ENCODE measurements around the gene MYO1B.

Gene MYO1B

GRCh38 chr2:191228333-191228732 is 16.9 kb upstream of the MYO1B start:
- FAIRE-seq (no peak), DNase-seq (ENCODE audit: insufficient read length) (no peak)

GRCh38 chr2:191228861-191229260 is 16.3 kb upstream of the MYO1B start:
- FAIRE-seq (no peak), DNase-seq (ENCODE audit: insufficient read length) (no peak)
- TF ChIP-seq TAF1 (IDR thresholded peaks at IDR 0.05; ENCODE audit: borderline replicate concordance, low read depth, low read length), result no peak
- TF ChIP-seq POLR2A (IDR thresholded peaks at IDR 0.05; ENCODE audit: low read depth, low read length), result no peak
- no peak for TF ChIP-seq POLR2AphosphoS5 (IDR thresholded peaks at IDR 0.05; ENCODE audit: low read depth, low read length)

More at GRCh38 chr2:191228333-191228732, 16.9 kb upstream of the MYO1B start:
- TF ChIP-seq POLR2A (IDR thresholded peaks at IDR 0.05; ENCODE audit: low read depth, low read length) (no peak), TAF1 (IDR thresholded peaks at IDR 0.05; ENCODE audit: borderline replicate concordance, low read depth, low read length) (no peak), POLR2AphosphoS5 (IDR thresholded peaks at IDR 0.05; ENCODE audit: low read depth, low read length) (no peak)

GRCh38 chr2:191230174-191230573 is 15.0 kb upstream of the MYO1B start:
- FAIRE-seq, result no peak
- no peak for TF ChIP-seq POLR2AphosphoS5 (IDR thresholded peaks at IDR 0.05; ENCODE audit: low read depth, low read length)
- no peak for DNase-seq (ENCODE audit: insufficient read length)

GRCh38 chr2:191231995-191232394 is 13.2 kb upstream of the MYO1B start:
- DNase-seq (ENCODE audit: insufficient read length), result no peak
- TF ChIP-seq TAF1 (IDR thresholded peaks at IDR 0.05; ENCODE audit: borderline replicate concordance, low read depth, low read length) (no peak), POLR2AphosphoS5 (IDR thresholded peaks at IDR 0.05; ENCODE audit: low read depth, low read length) (no peak), POLR2A (IDR thresholded peaks at IDR 0.05; ENCODE audit: low read depth, low read length) (no peak)
- FAIRE-seq, result no peak

- DNase-seq (ENCODE audit: insufficient read length) (no peak), FAIRE-seq (no peak)
- TF ChIP-seq POLR2AphosphoS5 (IDR thresholded peaks at IDR 0.05; ENCODE audit: low read depth, low read length) (no peak), POLR2A (IDR thresholded peaks at IDR 0.05; ENCODE audit: low read depth, low read length) (no peak), TAF1 (IDR thresholded peaks at IDR 0.05; ENCODE audit: borderline replicate concordance, low read depth, low read length) (no peak)
Observed at GRCh38 chr2:191233533-191233932, 11.7 kb upstream of the MYO1B start.

GRCh38 chr2:191234376-191234775 is 10.8 kb upstream of the MYO1B start:
- no peak for TF ChIP-seq TAF1 (IDR thresholded peaks at IDR 0.05; ENCODE audit: borderline replicate concordance, low read depth, low read length)
- no peak for TF ChIP-seq POLR2AphosphoS5 (IDR thresholded peaks at IDR 0.05; ENCODE audit: low read depth, low read length)
- no peak for TF ChIP-seq POLR2A (IDR thresholded peaks at IDR 0.05; ENCODE audit: low read depth, low read length)
- DNase-seq (ENCODE audit: insufficient read length) (no peak), FAIRE-seq (no peak)

- no peak for FAIRE-seq
- DNase-seq (ENCODE audit: insufficient read length), result no peak
- TF ChIP-seq POLR2AphosphoS5 (IDR thresholded peaks at IDR 0.05; ENCODE audit: low read depth, low read length) (no peak), POLR2A (IDR thresholded peaks at IDR 0.05; ENCODE audit: low read depth, low read length) (no peak), TAF1 (IDR thresholded peaks at IDR 0.05; ENCODE audit: borderline replicate concordance, low read depth, low read length) (no peak)
Observed at GRCh38 chr2:191240871-191241270, 4.3 kb upstream of the MYO1B start.

- TF ChIP-seq POLR2AphosphoS5 (IDR thresholded peaks at IDR 0.05; ENCODE audit: low read depth, low read length) (no peak), TAF1 (IDR thresholded peaks at IDR 0.05; ENCODE audit: borderline replicate concordance, low read depth, low read length) (no peak)
- DNase-seq (ENCODE audit: insufficient read length) (no peak), FAIRE-seq (no peak)
Observed at GRCh38 chr2:191241418-191241817, 3.8 kb upstream of the MYO1B start.

- FAIRE-seq (no peak), DNase-seq (ENCODE audit: insufficient read length) (no peak)
- TF ChIP-seq POLR2AphosphoS5 (IDR thresholded peaks at IDR 0.05; ENCODE audit: low read depth, low read length) (no peak), POLR2A (IDR thresholded peaks at IDR 0.05; ENCODE audit: low read depth, low read length) (no peak), TAF1 (IDR thresholded peaks at IDR 0.05; ENCODE audit: borderline replicate concordance, low read depth, low read length) (no peak)
Observed at GRCh38 chr2:191243154-191243553, 2.0 kb upstream of the MYO1B start.

GRCh38 chr2:191244350-191244749 is 854 bp upstream of the MYO1B start:
- FAIRE-seq, result no peak
- no peak for DNase-seq (ENCODE audit: insufficient read length)
- TF ChIP-seq POLR2A (IDR thresholded peaks at IDR 0.05; ENCODE audit: low read depth, low read length), result no peak

- FAIRE-seq (no peak), DNase-seq (ENCODE audit: insufficient read length) (peak; percentile 13)
- TF ChIP-seq TAF1 (IDR thresholded peaks at IDR 0.05; ENCODE audit: borderline replicate concordance, low read depth, low read length) (no peak), POLR2AphosphoS5 (IDR thresholded peaks at IDR 0.05; ENCODE audit: low read depth, low read length) (no peak), POLR2A (IDR thresholded peaks at IDR 0.05; ENCODE audit: low read depth, low read length) (no peak)
Observed at GRCh38 chr2:191245869-191246531, 796 bp downstream of the MYO1B start.

GRCh38 chr2:191246820-191247380 is 1.7 kb downstream of the MYO1B start:
- FAIRE-seq (no peak), DNase-seq (ENCODE audit: insufficient read length) (no peak)
- TF ChIP-seq POLR2A (IDR thresholded peaks at IDR 0.05; ENCODE audit: low read depth, low read length), result no peak
- no peak for TF ChIP-seq TAF1 (IDR thresholded peaks at IDR 0.05; ENCODE audit: borderline replicate concordance, low read depth, low read length)
- TF ChIP-seq POLR2AphosphoS5 (IDR thresholded peaks at IDR 0.05; ENCODE audit: low read depth, low read length), result no peak

All from GM12892 (cell line).